ENCODE measurements around the gene RAD51B. TPM values are rescaled to one million over a fixed set of nuclear protein-coding genes. Genes with fewer than 3 reads are reported as not detected.

Gene RAD51B
- total and polyA plus RNA-seq, 9 of the 15 experiments (the other 6 are each of a cell fraction or from before 2014, with no cell fraction given) = 8.5 to 17.3 (median 11.3) TPM

- no peak for FAIRE-seq
- WGBS (ENCODE audit: insufficient coverage, low coverage, missing lambda C conversion rate) = 6% methylated on average over 3 of the region's 3 CpGs
- Histone ChIP-seq H2AFZ (ENCODE audit: low read depth, low read length) (no peak overlapping the region), H3K4me2 (ENCODE audit: insufficient read depth, low read length) (no peak overlapping the region), H3K9me1 (ENCODE audit: control insufficient read depth, insufficient read depth, low read length) (no peaks in the 10 kb centered on the region), H3K4me3 (no peak overlapping the region), H3K9ac (ENCODE audit: insufficient read depth in 1 of 2, low read depth in 2 of 2, low read length in 2 of 2) (no peak overlapping the region), H3K27ac (ENCODE audit: extremely low read depth, low read depth, low read length) (no peak overlapping the region), H3K79me2 (ENCODE audit: control insufficient read depth, insufficient read depth, low read length) (no peaks in the 10 kb centered on the region), H3K9me3 (replicated peaks; ENCODE audit: control insufficient read depth, insufficient read depth, low read depth, low read length) (no peaks in the 10 kb centered on the region), H3K36me3 (ENCODE audit: control insufficient read depth, insufficient read depth, low read length) (no peaks in the 10 kb centered on the region), H4K20me1 (replicated peaks; ENCODE audit: control insufficient read depth, insufficient read depth, low read length) (no peaks in the 10 kb centered on the region), H3K4me1 (replicated peaks in 1 of 2; ENCODE audit: control insufficient read depth in 2 of 2, insufficient read depth in 2 of 2, low read length in 2 of 2) (no peaks in the 10 kb centered on the region; a peak in 1 of 5 replicates), H3K27me3 (ENCODE audit: control insufficient read depth in 2 of 2, insufficient read depth in 2 of 2, low read length in 2 of 2) (no peaks in the 10 kb centered on the region)
- POLR2A ChIA-PET = no interaction called here
- BruUV-seq (replicated peaks) = no TSS peak
- no peak for DNase-seq (ENCODE audit: extremely low read depth in 1 of 4, low spot score in 3 of 4)
- intact Hi-C loops (cut with micrococcal nuclease) = no loop called here
- CTCF ChIA-PET (ENCODE audit: low intra/inter-chr PET ratio) = no interaction called here
- no peak for TF ChIP-seq KAT7 (CRISPR knock-in tag; IDR thresholded peaks at IDR 0.05; ENCODE audit: borderline replicate concordance)
- TF ChIP-seq GTF2B (IDR thresholded peaks at IDR 0.05; ENCODE audit: extremely low read depth, insufficient read length) = no peak
- no peak for TF ChIP-seq FOXP1 (CRISPR knock-in tag; IDR thresholded peaks at IDR 0.05)
- TF ChIP-seq RBBP5 (IDR thresholded peaks at IDR 0.05; ENCODE audit: borderline replicate concordance, insufficient read depth, low read length, poor library complexity, severe bottlenecking) = no peak
- no peak for TF ChIP-seq KLF10 (CRISPR knock-in tag; IDR thresholded peaks at IDR 0.05)
- TF ChIP-seq SAFB (IDR thresholded peaks at IDR 0.05; ENCODE audit: borderline replicate concordance, low read depth, low read length) = no peak
- no peak for TF ChIP-seq JUN (IDR thresholded peaks at IDR 0.05; ENCODE audit: borderline replicate concordance, low read depth, low read length)
- TF ChIP-seq JUN (CRISPR knock-in tag; IDR thresholded peaks at IDR 0.05; ENCODE audit: borderline replicate concordance) = no peak
- TF ChIP-seq ZNF717 (CRISPR knock-in tag; IDR thresholded peaks at IDR 0.05) = no peak
- no peak for TF ChIP-seq NCOA1 (IDR thresholded peaks at IDR 0.05; ENCODE audit: low read depth)
- no peak for TF ChIP-seq AFF4 (CRISPR knock-in tag; IDR thresholded peaks at IDR 0.05)
- no peak for TF ChIP-seq KHSRP (IDR thresholded peaks at IDR 0.05)
- no peak for TF ChIP-seq HMG20B (CRISPR knock-in tag; IDR thresholded peaks at IDR 0.05)
- no peak for TF ChIP-seq ZNF764 (CRISPR knock-in tag; IDR thresholded peaks at IDR 0.05; ENCODE audit: low read depth)
- TF ChIP-seq ELK1 (CRISPR knock-in tag; IDR thresholded peaks at IDR 0.05) = no peak
- ATAC-seq = no peak
- in situ Hi-C loops (cut with MboI) = no loop called here
Measured at GRCh38 chr14:68543516-68543915, 723.9 kb downstream of the RAD51B start.

All from K562 (cell line).